GM23248 (cell line): ENCODE measurements around the gene GYS1.

Source experiments
- EZH2 ChIP-seq: fragments of 200-600 bp; sonication (generic); IDR thresholded peaks from 2 replicates; pipeline ENCODE4 v1.6.1; 2018; ENCODE audit warnings: antibody characterized with exemption, mild to moderate bottlenecking; ENCODE audit not compliant: insufficient read depth, poor library complexity, severe bottlenecking
- EZH2phosphoT487 ChIP-seq: fragments of 200-600 bp; sonication (generic); IDR thresholded peaks from 2 replicates; pipeline ENCODE4 v1.6.1; 2018; ENCODE audit warnings: antibody characterized with exemption, moderate library complexity, mild to moderate bottlenecking, low read depth; ENCODE audit not compliant: insufficient read depth

DNA sequence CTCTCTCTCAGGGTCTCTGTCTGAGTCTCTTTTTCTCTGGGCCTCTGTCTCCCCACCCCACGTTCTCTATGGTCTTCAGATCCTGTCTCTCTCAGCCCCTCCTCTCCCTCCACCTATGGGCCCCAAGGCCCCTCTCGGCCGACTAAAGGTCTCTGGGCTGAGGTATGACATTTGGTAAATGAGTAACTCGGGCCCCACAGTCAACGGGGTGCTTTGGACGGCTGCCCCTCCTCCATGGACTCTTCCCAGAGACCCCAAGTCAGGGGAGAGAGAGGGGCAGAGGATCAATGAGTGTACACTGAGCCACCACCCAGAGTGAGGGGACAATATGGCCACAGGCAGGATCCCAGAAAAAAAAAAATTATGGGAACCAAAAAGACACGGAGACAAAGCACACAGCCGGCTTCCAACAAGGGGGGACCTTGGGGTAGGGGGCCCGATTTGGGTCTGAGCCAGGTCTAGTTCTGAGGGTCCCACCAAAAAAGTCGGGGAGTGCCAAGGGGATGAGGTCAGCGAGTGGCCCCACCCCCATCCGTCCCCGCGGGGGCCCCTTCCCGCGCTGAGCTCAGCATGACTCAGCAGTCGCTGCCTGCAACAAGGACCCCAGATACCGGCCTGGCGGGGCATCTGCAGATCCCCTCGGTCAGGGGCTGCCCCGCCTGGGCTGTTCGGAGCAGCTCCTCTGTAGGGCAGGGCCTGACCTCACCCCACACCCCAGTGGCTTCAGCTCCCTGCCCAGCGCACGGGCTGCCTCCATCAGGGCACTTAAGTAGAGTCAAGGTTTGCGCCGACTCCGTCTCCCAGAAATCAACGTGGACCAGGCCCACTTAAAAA is 29.5 kb downstream of the GYS1 start:
- TF ChIP-seq EZH2 = no peak
- no peak for TF ChIP-seq EZH2phosphoT487
